EL (cell line): ENCODE measurements around the gene RAB11FIP3.
A peak's percentile ranks its signal among the peaks of the same experiment; 100 is the strongest.
"Not testable (repeated sequence)": the region's sequence is repeated elsewhere in the genome, so short reads cannot be mapped to it uniquely, and the experiment has no call there.

Experiments
- DNase-seq: peaks from one replicate; pipeline ENCODE4 v3.0.0-alpha.2; 2016

RAB11FIP3 gene

GRCh38 chr16:424623-425081, 797 bp upstream of the RAB11FIP3 start:
- peak; percentile 51 for DNase-seq

- no peak for DNase-seq
Observed at GRCh38 chr16:425740-426114, 278 bp downstream of the RAB11FIP3 start.

GRCh38 chr16:426115-426905, 861 bp downstream of the RAB11FIP3 start:
- peak; percentile 15 for DNase-seq

GRCh38 chr16:426906-427249, 1.4 kb downstream of the RAB11FIP3 start:
- peak; percentile 19 for DNase-seq

GRCh38 chr16:427250-427649, 1.8 kb downstream of the RAB11FIP3 start:
- no peak for DNase-seq

DNA sequence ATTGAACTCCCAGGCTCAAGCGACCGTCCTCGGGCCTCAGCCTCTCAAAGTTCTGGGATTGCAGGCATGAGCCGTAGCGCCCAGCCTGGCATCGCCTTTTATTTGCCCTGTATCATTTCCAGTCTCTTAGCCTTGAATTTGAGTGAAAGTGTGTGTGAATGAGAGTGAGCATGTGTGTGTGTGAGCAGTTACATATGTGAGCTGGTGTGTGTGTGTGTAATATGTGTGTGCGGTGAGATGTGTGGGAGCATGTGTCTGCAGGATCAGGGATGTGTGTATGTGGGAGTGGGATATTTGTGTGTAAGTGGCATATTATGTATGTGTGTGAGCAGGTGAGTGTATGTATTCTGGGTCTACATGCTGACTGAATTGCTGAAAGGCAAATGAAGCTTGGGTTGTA, 5.5 kb downstream of the RAB11FIP3 start:
- no peak for DNase-seq

- DNase-seq: no peak
Observed at GRCh38 chr16:440627-441026, 15.2 kb downstream of the RAB11FIP3 start.

DNA sequence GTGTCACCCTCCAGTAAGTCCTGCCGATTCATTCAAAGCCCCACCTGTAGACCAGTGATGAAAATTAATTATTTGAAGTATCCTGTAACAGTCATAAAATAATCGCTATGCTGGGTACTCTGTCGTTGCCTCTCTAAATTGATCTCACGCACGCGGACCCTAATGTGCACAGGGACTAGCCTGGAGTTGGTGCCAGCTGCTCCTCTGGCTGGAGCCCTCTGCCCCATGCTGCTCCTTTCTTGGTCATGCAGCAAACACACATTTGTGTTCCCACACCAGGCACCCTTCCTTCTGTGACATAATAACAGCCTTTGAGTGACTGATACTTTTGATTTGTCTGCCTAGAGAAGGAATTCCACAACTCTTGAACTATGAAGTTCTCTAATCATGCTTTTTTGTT, 16.0 kb downstream of the RAB11FIP3 start:
- no peak for DNase-seq

- DNase-seq: no peak
Observed at GRCh38 chr16:442976-443375, 17.5 kb downstream of the RAB11FIP3 start.

DNA sequence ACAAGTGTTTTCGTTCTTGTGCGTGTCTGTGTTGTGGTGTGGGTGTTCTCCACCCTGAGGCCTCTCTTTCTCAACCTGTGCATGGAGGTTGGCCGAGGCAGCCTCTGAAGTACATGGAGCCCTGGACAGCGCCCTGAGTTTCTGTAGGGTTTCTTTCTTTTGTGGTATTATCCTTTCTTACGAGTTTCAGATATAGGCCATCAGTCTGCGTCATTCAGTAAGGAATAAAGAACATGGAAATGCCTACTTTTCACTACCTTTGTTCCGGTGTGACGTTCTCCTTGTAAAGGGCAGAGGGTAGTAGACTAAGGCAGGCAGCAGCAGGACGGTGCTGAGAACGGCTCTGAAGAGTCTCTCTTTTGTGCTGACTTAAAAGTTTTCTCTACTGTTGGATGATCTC, 18.6 kb downstream of the RAB11FIP3 start:
- no peak for DNase-seq

- no peak for DNase-seq
Observed at GRCh38 chr16:445566-445965, 20.1 kb downstream of the RAB11FIP3 start.

DNA sequence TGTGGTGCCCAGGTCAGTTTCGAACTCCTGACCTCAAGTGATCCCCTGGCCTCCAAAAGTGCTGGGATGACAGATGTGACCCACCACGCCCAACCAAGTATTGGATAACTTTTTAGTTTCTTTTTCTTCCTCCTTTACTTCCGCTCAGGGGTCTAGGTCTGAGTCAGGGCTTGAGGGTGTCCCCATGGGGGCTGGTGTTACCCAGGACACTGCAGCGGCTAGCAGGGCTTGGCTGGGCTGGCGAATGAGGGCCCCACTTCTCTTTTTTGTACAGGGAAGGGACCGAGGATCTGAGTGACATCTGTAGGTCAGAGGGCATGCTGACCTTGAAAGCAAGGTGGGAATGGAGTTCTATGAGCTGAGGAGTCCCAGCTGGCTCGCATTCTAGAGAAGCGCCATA, 24.9 kb downstream of the RAB11FIP3 start:
- DNase-seq: no peak

GRCh38 chr16:450785-451512, 25.5 kb downstream of the RAB11FIP3 start:
- no peak for DNase-seq

GRCh38 chr16:454397-454940, 29.0 kb downstream of the RAB11FIP3 start:
- no peak for DNase-seq

- DNase-seq: no peak
Observed at GRCh38 chr16:455453-455852, 30.0 kb downstream of the RAB11FIP3 start.

DNA sequence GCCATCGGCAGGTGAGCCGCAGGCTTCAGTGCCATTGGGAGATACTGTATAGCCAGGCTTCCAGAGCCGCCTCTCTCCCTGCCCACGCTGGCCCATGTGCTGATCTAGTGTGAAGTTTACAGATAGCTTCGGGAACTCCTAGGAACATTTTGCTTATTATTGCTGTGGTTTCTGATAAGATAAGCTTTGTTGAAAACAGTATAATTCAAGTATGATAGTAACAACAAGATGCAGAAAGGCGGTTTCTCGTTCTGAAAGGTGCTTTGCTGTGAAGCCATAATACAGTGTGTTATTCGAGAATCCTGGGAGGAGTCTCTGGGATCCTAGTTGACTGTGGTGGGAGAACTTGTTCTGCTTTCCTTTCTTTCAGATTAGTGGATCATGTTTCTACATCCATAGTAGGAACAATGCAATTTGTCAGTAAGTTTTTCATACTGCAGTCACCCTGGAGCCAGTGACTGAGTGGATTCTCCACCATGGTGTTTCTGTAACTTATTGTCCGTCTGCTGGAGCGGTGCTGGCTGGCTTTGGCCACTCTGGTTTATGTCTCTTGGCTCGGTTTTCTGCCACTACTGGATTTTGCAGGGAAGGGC, 31.5 kb downstream of the RAB11FIP3 start:
- DNase-seq: no peak

DNA sequence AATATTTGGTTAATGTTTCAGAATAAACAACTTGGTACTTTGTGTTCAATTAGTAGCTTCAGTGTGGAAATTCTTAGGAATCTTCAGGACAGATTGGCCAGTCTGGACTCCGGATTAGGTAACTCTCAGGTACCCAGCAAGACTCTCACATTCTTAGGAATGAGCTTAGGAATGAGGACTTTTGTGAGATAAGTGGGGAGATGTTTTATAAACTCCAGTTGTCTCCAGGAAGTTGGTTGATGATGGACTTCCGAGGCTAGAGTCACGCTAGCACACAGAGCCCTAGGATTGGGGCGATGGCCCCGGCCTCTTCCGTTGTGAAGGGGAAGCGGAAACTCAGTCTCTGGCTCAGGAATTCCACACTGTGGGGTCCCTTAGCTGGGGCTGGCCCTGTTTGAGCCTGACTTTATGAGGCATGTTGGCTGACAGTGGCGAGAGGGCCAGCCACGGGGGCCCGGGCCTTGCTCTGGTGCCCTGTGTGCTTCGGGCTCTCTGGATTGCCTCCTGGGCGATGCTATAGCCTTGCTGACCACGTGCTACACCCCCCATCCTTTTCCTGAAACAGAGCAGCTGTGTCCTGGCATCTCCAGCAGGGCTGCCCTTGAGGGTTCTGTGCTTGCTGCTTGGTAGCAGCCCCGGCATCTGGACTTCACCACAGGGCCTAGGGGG, 32.4 kb downstream of the RAB11FIP3 start:
- no peak for DNase-seq

GRCh38 chr16:459761-460160, 34.3 kb downstream of the RAB11FIP3 start:
- DNase-seq: no peak

GRCh38 chr16:460787-461186, 35.3 kb downstream of the RAB11FIP3 start:
- no peak for DNase-seq

DNA sequence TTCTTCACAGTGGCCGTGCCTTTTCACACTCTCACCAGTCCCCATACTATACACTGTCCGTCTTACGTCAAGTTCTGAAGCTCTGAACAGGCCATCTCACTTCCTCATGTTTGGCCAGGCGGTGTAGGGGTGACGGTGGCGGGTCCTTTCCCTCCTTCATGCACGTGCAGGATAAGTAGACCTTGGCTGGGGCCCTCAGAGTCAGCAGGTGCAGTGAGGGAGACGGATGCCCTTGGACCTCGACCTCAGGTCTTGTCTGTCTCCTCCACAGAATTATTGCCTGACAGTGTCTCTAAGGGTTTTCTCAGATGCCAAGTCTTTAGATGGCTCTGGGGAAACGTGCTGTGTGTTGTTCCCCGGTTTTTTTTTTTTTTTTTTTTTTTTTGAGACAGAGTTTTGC, 37.6 kb downstream of the RAB11FIP3 start:
- no peak for DNase-seq

- DNase-seq: no peak
Observed at GRCh38 chr16:466651-467050, 41.2 kb downstream of the RAB11FIP3 start.

DNA sequence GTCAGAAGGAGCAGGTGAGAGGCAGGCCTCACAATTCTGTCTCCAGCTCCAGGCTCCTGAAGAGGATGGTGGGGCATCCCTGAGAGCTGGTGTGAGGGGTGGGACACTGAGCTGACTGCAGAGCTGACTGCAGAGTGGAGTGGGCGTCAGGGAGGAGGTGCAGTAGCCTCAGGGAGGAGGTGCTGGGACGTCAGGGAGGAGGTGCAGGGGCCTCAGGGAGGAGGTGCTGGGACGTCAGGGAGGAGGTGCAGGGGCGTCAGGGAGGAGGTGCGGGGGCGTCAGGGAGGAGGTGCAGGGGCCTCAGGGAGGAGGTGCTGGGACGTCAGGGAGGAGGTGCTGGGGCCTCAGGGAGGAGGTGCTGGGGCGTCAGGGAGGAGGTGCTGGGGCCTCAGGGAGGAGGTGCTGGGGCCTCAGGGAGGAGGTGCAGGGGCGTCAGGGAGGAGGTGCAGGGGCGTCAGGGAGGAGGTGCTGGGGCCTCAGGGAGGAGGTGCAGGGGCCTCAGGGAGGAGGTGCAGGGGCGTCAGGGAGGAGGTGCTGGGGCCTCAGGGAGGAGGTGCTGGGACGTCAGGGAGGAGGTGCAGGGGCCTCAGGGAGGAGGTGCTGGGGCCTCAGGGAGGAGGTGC, 41.9 kb downstream of the RAB11FIP3 start:
- not testable (repeated sequence) for DNase-seq
